Measurements from ENCODE around the gene EHF. TPM values are rescaled to one million over a fixed set of nuclear protein-coding genes. Genes with fewer than 3 reads are reported as not detected.

Gene EHF
- total RNA-seq, 1 donor from 2014 or later, result 239 TPM

DNA sequence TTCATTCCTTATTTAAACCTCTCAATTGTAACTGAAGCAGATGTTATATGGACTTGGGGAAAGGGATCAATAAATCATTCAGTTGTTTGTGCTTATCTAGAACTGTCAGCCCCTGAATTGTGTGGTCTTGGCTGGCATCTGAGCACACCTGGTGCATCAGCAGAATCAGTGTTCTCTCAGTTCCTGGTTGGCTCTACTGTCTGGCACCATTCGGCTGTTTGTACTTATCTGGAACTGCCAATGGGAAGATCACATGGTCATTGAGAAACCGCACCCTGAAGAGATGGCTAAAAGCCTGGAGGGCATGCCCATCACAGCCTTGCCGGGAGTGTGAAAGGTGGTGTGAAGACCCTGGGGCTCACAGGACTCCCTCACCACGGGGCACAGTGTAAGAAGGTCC, 37.1 kb upstream of the EHF start:
- Histone ChIP-seq H3K27me3 (ENCODE audit: control insufficient read depth, insufficient read depth, low read length) (peaks cover 2% of the 10 kb centered on the region), H3K4me3 (ENCODE audit: low read depth, low read length) (no peak overlapping the region), H3K36me3 (ENCODE audit: control insufficient read depth, insufficient read depth, low read length) (no peaks in the 10 kb centered on the region)
- TF ChIP-seq, protein P1, sequence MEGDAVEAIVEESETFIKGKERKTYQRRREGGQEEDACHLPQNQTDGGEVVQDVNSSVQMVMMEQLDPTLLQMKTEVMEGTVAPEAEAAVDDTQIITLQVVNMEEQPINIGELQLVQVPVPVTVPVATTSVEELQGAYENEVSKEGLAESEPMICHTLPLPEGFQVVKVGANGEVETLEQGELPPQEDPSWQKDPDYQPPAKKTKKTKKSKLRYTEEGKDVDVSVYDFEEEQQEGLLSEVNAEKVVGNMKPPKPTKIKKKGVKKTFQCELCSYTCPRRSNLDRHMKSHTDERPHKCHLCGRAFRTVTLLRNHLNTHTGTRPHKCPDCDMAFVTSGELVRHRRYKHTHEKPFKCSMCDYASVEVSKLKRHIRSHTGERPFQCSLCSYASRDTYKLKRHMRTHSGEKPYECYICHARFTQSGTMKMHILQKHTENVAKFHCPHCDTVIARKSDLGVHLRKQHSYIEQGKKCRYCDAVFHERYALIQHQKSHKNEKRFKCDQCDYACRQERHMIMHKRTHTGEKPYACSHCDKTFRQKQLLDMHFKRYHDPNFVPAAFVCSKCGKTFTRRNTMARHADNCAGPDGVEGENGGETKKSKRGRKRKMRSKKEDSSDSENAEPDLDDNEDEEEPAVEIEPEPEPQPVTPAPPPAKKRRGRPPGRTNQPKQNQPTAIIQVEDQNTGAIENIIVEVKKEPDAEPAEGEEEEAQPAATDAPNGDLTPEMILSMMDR (IDR thresholded peaks at IDR 0.05; ENCODE audit: insufficient read depth, low read length, severe bottlenecking), result no peak
- FAIRE-seq, result peak; percentile 47
- no peak for DNase-seq (ENCODE audit: low read depth)

GRCh38 chr11:34585304-34585734, 35.6 kb upstream of the EHF start:
- H3K4me3 ChIP-seq (ENCODE audit: low read depth, low read length), result no peak overlapping the region
- no peak for FAIRE-seq
- peak; percentile 83 for DNase-seq (ENCODE audit: low read depth)

DNA sequence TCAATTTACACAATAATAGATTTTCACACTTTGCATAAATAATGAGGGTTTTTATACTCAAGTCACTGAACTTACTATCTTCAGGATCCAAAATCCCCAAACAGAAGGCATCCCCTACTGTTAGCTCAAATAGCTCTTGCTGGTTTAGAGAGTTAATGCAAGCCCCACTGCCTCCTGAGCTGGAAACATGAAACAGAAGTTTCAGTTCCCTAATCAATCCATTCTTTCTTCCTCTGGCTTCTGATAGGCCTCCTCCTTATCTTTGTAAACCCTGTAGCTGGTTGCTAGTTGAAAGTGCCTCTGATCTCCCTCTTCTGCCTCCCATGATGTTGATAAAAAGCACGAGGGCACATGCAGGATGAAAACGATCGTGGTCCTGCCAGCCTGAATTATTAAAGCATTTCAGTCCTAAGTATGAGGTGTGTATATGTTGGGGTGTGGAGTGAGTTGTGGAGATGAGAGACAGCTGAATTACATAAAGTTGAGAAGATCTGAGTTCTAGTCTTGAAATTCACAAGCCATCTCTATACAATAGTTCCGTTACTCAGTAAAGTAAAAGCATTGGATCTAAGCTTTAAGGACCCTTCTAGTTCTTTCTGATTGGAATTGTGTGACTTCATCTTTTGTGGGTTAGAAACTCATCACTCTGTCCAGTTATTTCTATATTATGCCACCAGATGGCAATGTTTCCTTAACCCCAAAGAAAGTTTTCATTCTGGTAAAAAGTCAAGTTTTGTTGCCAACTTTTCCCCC, 35.0 kb upstream of the EHF start:
- Histone ChIP-seq H3K4me3 (ENCODE audit: low read depth, low read length) (no peak overlapping the region), H3K36me3 (ENCODE audit: control insufficient read depth, insufficient read depth, low read length) (no peaks in the 10 kb centered on the region), H3K27me3 (ENCODE audit: control insufficient read depth, insufficient read depth, low read length) (no peaks in the 10 kb centered on the region)
- DNase-seq (ENCODE audit: low read depth), result peak; percentile 68
- TF ChIP-seq, protein P1 (IDR thresholded peaks at IDR 0.05; ENCODE audit: insufficient read depth, low read length, severe bottlenecking), result peak; percentile 56
- no peak for FAIRE-seq

More at GRCh38 chr11:34585304-34585734, 35.6 kb upstream of the EHF start:
- Histone ChIP-seq H3K36me3 (ENCODE audit: control insufficient read depth, insufficient read depth, low read length) (no peaks in the 10 kb centered on the region), H3K27me3 (ENCODE audit: control insufficient read depth, insufficient read depth, low read length) (no peaks in the 10 kb centered on the region)
- TF ChIP-seq, protein P1 (IDR thresholded peaks at IDR 0.05; ENCODE audit: insufficient read depth, low read length, severe bottlenecking), result no peak

GRCh38 chr11:34586488-34587281, 34.2 kb upstream of the EHF start:
- Histone ChIP-seq H3K27me3 (ENCODE audit: control insufficient read depth, insufficient read depth, low read length) (no peaks in the 10 kb centered on the region), H3K36me3 (ENCODE audit: control insufficient read depth, insufficient read depth, low read length) (no peaks in the 10 kb centered on the region), H3K4me3 (ENCODE audit: low read depth, low read length) (no peak overlapping the region)
- FAIRE-seq (no peak), DNase-seq (ENCODE audit: low read depth) (no peak)
- TF ChIP-seq, protein P1 (IDR thresholded peaks at IDR 0.05; ENCODE audit: insufficient read depth, low read length, severe bottlenecking), result no peak

- FAIRE-seq (no peak), DNase-seq (ENCODE audit: low read depth) (no peak)
- Histone ChIP-seq H3K27me3 (ENCODE audit: control insufficient read depth, insufficient read depth, low read length) (no peaks in the 10 kb centered on the region), H3K4me3 (ENCODE audit: low read depth, low read length) (no peak overlapping the region), H3K36me3 (ENCODE audit: control insufficient read depth, insufficient read depth, low read length) (no peaks in the 10 kb centered on the region)
- TF ChIP-seq, protein P1 (IDR thresholded peaks at IDR 0.05; ENCODE audit: insufficient read depth, low read length, severe bottlenecking), result no peak
Measured at GRCh38 chr11:34587282-34587677, 33.6 kb upstream of the EHF start.
